ENCODE results near the gene TMEM272. TPM values are rescaled to one million over a fixed set of nuclear protein-coding genes. Genes with fewer than 3 reads are reported as not detected.

TMEM272 gene
- polyA plus RNA-seq, 1 of the 3 experiments (the other 2 are of a cell fraction): not detected

- no peak overlapping the region for H3K27ac ChIP-seq (ENCODE audit: low read depth in 2 of 2, low read length in 1 of 2)
- no peaks in the 10 kb centered on the region; the same call in 1 of the 2 replicates for H3K27me3 ChIP-seq (ENCODE audit: insufficient read depth)
- no peaks in the 10 kb centered on the region for H3K79me2 ChIP-seq (ENCODE audit: insufficient read depth)
- no peak overlapping the region for H3K9ac ChIP-seq
- ChIA-PET CTCF (interaction anchor here (1.9 kb wide), 1 partner anchor 9 kb away, joined by 11 read pairs; no protein-coding TSS in a partner anchor), POLR2A (no interaction called here)
- H4K20me1 ChIP-seq (ENCODE audit: insufficient read depth): no peaks in the 10 kb centered on the region
- H3K36me3 ChIP-seq (replicated peaks in 1 of 2; ENCODE audit: control insufficient read depth in 1 of 2, insufficient read depth in 2 of 2, low read length in 1 of 2): no peaks in the 10 kb centered on the region
- no peak overlapping the region for H3K4me2 ChIP-seq
- H3K9me2 ChIP-seq: no peaks in the 10 kb centered on the region
- H3K9me3 ChIP-seq: no peaks in the 10 kb centered on the region
- no peaks in the 10 kb centered on the region for H3F3A ChIP-seq (replicated peaks; ENCODE audit: insufficient read depth)
- DNase-seq: no peak
- H3K4me1 ChIP-seq (ENCODE audit: control insufficient read depth in 1 of 2, insufficient read depth in 2 of 2, low read depth in 1 of 2, low read length in 1 of 2): peaks cover 0 to 5% of the 10 kb centered on the region in 2 experiments; a peak in 1 of 4 replicates
- H3K4me3 ChIP-seq (ENCODE audit: low read depth in 2 of 2, low read length in 1 of 2): no peak overlapping the region
- TF ChIP-seq YY1 (IDR thresholded peaks at IDR 0.05; ENCODE audit: low read depth) (no peak), RXRA (IDR thresholded peaks at IDR 0.05; ENCODE audit: borderline replicate concordance, low read depth) (no peak)
- H2AFZ ChIP-seq (ENCODE audit: low read depth): no peak overlapping the region
- WGBS (ENCODE audit: low lambda C conversion rate): 19% methylated on average over 2 of the region's 2 CpGs
Measured at GRCh38 chr13:51887468-51887867, 42.5 kb upstream of the TMEM272 start.

GRCh38 chr13:51885651-51886050, 40.7 kb upstream of the TMEM272 start:
- no peaks in the 10 kb centered on the region for H3K79me2 ChIP-seq (ENCODE audit: insufficient read depth)
- H2AFZ ChIP-seq (ENCODE audit: low read depth): no peak overlapping the region
- H4K20me1 ChIP-seq (ENCODE audit: insufficient read depth): no peaks in the 10 kb centered on the region
- ChIA-PET POLR2A (no interaction called here), CTCF (interaction anchor here (1.9 kb wide), 1 partner anchor 10 kb away, joined by 11 read pairs; no protein-coding TSS in a partner anchor)
- H3K27me3 ChIP-seq (ENCODE audit: insufficient read depth): no peaks in the 10 kb centered on the region; the same call in 1 of the 2 replicates
- no peak overlapping the region for H3K4me3 ChIP-seq (ENCODE audit: low read depth in 2 of 2, low read length in 1 of 2)
- H3F3A ChIP-seq (replicated peaks; ENCODE audit: insufficient read depth): no peaks in the 10 kb centered on the region
- H3K36me3 ChIP-seq (replicated peaks in 1 of 2; ENCODE audit: control insufficient read depth in 1 of 2, insufficient read depth in 2 of 2, low read length in 1 of 2): no peaks in the 10 kb centered on the region
- WGBS (ENCODE audit: low lambda C conversion rate): 34% methylated on average over 2 of the region's 2 CpGs
- no peak for DNase-seq
- H3K4me1 ChIP-seq (ENCODE audit: control insufficient read depth in 1 of 2, insufficient read depth in 2 of 2, low read depth in 1 of 2, low read length in 1 of 2): no peaks in the 10 kb centered on the region
- TF ChIP-seq JUND (IDR thresholded peaks at IDR 0.05) (no peak), USF1 (IDR thresholded peaks at IDR 0.05; ENCODE audit: borderline replicate concordance, low read depth) (no peak)
- H3K9ac ChIP-seq: no peak overlapping the region
- H3K9me2 ChIP-seq: no peaks in the 10 kb centered on the region
- no peak overlapping the region for H3K27ac ChIP-seq (ENCODE audit: low read depth in 2 of 2, low read length in 1 of 2)
- H3K4me2 ChIP-seq: no peak overlapping the region
- H3K9me3 ChIP-seq: no peaks in the 10 kb centered on the region

GRCh38 chr13:51883226-51883600, 38.2 kb upstream of the TMEM272 start:
- no peak overlapping the region for H3K9ac ChIP-seq
- H3F3A ChIP-seq (replicated peaks; ENCODE audit: insufficient read depth): no peaks in the 10 kb centered on the region
- WGBS (ENCODE audit: low lambda C conversion rate): 40% methylated on average over 5 of the region's 5 CpGs
- no peaks in the 10 kb centered on the region for H3K9me2 ChIP-seq
- DNase-seq: no peak
- TF ChIP-seq POLR2AphosphoS5 (IDR thresholded peaks at IDR 0.05; ENCODE audit: low read depth, low read length) (no peak), MEF2A (IDR thresholded peaks at IDR 0.05; ENCODE audit: borderline replicate concordance, low read depth) (no peak), PBX3 (IDR thresholded peaks at IDR 0.05) (no peak), MAX (IDR thresholded peaks at IDR 0.05; ENCODE audit: low read depth) (no peak), MXI1 (IDR thresholded peaks at IDR 0.05; ENCODE audit: low read depth, low read length) (no peak), SIN3A (IDR thresholded peaks at IDR 0.05; ENCODE audit: borderline replicate concordance, low read depth, low read length) (no peak), RCOR1 (IDR thresholded peaks at IDR 0.05; ENCODE audit: low read length) (no peak), CHD2 (IDR thresholded peaks at IDR 0.05; ENCODE audit: low read length, partially characterized antibody) (no peak), REST (IDR thresholded peaks at IDR 0.05; ENCODE audit: low read depth, low read length) (no peak), RAD21 (IDR thresholded peaks at IDR 0.05; ENCODE audit: low read length) (no peak)
- ChIA-PET POLR2A (no interaction called here), CTCF (no interaction called here)
- H3K4me3 ChIP-seq (ENCODE audit: low read depth in 2 of 2, low read length in 1 of 2): no peak overlapping the region
- H3K27ac ChIP-seq (ENCODE audit: low read depth in 2 of 2, low read length in 1 of 2): no peak overlapping the region
- no peaks in the 10 kb centered on the region for H4K20me1 ChIP-seq (ENCODE audit: insufficient read depth)
- H2AFZ ChIP-seq (ENCODE audit: low read depth): no peak overlapping the region
- H3K9me3 ChIP-seq: no peaks in the 10 kb centered on the region
- no peaks in the 10 kb centered on the region for H3K4me1 ChIP-seq (ENCODE audit: control insufficient read depth in 1 of 2, insufficient read depth in 2 of 2, low read depth in 1 of 2, low read length in 1 of 2)
- no peaks in the 10 kb centered on the region for H3K36me3 ChIP-seq (replicated peaks in 1 of 2; ENCODE audit: control insufficient read depth in 1 of 2, insufficient read depth in 2 of 2, low read length in 1 of 2)
- H3K4me2 ChIP-seq: no peak overlapping the region
- H3K79me2 ChIP-seq (ENCODE audit: insufficient read depth): no peaks in the 10 kb centered on the region
- H3K27me3 ChIP-seq (ENCODE audit: insufficient read depth): no peaks in the 10 kb centered on the region; the same call in 1 of the 2 replicates

Data from SK-N-SH (cell line).